ENCODE data around the gene TSC22D3. TPM values are rescaled to one million over a fixed set of nuclear protein-coding genes. Genes with fewer than 3 reads are reported as not detected.

Gene TSC22D3
- total RNA-seq, 1 donor from 2014 or later = 93.5 TPM

DNA sequence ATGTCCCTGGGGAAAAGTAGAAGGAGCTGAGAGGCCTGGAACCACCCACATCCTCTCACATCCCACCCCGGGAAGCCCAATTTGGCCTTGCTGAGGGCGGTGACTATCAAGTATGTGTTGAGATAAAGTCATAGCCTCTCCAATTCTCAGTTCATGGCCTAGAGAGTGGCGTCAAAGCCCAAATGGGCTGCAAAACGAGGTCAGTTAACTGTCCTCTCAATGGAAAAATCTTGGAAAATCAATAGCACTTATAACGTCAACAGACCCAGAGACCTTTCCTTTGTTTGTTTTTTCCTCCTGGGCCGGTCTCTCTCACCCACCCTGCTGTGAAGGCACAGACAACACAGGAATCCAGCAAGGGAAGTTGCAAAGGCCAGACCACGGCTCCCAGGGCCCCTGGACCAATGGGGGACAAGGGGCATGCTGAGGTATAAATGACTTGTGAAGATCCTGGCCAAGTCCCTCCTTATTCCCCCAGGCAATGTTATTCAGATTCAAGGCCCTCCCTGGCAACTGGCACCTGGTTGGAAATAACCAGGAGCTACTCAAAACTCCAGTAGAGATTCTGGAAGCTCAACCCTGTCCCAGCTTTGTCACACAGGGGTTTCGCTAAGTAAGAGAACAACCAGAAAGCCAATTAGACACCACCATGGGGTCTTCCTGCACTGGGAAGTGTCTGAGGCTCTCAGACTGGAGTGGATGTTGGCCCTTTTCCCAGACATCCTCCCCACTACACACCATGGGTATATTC is 38.6 kb downstream of the TSC22D3 start:
- ATAC-seq (no peak), DNase-seq (ENCODE audit: low spot score) (no peak)
- intact Hi-C loops (cut with DNase I) = no loop called here

DNA sequence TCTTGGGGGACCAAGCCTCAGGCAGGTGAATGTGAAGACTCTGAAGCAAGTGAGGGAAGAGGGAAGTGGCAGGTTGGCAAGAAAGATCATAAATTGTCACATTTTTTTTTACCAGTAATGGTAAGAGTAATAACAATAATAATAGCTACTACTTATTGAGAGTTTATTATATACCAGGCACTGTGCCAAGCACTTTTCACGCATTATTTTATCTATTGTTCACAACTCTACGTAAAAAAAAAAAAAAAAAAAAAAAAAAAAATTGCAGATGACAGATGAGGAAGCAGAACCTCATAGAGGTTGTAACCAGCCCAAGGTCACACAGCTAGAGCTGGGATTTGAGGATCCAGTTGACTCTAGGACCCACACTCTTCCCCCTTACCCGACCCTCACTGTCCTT is 40.9 kb downstream of the TSC22D3 start:
- DNase-seq (ENCODE audit: low spot score) (no peak), ATAC-seq (no peak)
- intact Hi-C loops (cut with DNase I) = no loop called here

DNA sequence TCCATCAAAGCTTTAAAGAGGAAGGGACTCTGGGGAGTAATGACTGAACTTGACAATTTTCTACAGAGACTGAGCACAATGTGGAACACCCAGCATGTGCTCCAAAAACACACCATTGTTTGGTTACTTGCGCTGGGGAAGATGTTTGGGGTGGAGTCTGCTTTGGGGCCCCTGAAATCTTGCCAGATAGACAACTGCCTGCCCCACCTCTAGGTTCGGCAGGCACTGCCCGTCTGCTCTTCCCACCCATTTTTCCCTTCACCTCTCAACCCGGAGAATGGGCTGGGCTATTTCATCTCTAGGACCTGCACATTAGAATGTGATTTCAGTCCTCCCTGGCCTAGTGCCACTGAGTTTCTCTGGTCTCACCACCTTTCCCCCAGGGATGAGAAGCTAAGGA is 41.9 kb downstream of the TSC22D3 start:
- DNase-seq (ENCODE audit: low spot score) (no peak), ATAC-seq (no peak)
- intact Hi-C loops (cut with DNase I) = no loop called here

DNA sequence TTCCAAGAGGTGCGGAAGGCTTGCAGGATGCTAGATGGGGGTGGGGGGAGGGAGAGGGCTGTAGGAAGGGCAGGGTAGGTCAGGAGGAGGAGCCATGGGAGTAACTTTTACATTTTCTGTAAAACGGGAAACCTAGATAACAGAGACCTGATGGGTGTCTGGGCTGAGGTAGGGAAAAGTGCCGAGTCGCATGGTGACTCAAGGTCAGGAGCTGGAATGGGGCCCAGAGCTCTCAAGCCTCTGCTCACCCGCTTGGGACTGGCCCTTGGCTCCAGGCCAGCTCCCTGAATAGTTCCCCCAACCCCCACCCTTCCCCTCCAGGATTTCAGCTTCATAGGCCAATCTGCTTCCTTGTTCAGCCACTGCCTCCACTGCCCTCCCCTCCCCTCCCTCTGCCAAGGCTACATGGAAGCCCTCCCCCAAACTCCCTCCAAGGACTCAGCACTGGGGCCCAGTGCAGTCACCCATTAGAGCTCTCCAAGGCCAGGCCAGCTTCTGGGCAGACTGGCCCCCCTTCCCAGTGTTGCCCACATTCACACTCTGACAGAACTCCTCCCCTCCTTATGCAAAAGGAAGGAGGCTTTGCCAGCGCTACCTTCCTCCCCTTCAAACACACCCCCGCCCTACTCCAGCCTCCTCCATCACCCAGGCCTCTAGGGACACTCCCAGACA is 43.6 kb downstream of the TSC22D3 start:
- intact Hi-C loops (cut with DNase I) = no loop called here
- peak; percentile 88 for ATAC-seq
- DNase-seq (ENCODE audit: low spot score) = peak; percentile 89

DNA sequence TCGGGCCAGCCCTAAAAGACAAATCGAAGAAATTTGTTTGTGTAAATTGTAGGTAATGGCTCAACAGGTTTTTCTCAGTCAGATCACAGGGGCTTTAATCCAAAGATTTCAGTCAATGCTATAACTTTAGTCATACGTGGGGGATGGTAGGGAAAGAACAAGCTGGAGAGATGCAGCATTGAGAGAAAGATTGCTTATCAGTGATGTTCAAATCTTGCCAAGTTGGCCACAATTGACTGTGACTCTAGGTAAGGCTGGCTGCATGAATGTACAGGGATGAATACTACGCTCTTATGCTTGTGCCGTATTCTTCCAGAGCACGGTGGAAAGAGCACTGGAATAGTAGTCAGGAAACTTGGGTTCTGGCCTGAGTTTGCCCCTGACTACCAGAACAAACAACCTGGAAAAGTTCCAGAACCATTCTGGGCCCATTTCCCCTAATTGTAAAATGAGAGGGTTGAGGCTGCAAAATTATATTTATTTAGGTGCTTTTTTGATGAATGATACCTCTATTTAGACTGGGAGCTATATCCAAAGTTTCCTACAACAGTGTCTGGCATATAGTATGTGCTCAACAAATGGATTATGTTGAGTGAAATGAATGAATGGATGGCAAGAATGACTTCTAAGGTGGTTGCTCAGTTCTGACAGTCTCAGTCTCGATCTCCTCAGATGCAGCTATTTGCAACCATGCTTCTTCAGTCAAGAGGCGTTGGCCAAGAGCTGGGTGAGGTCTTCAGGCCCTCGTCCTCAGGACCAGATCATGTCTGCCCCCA is 44.4 kb downstream of the TSC22D3 start:
- intact Hi-C loops (cut with DNase I) = no loop called here
- DNase-seq (ENCODE audit: low spot score) (no peak), ATAC-seq (no peak)

DNA sequence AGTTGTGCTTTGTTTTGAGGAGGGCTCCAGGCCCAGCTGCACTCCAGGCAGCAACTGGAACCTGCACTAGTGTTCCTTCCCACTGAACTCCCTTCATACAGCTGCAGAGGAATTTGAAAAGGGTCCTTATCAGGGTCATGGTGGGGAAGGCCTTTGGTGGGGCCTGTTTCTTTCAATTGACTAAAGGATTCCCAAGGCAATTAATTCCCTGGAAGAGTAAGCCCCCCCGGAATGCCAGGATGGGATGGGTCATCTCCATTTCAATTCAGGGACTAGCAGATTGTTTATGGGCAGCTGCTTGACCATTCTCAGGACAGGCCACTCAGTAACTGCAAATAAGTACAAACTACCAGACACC is 45.3 kb downstream of the TSC22D3 start:
- DNase-seq (ENCODE audit: low spot score) = no peak
- intact Hi-C loops (cut with DNase I) = no loop called here
- no peak for ATAC-seq

DNA sequence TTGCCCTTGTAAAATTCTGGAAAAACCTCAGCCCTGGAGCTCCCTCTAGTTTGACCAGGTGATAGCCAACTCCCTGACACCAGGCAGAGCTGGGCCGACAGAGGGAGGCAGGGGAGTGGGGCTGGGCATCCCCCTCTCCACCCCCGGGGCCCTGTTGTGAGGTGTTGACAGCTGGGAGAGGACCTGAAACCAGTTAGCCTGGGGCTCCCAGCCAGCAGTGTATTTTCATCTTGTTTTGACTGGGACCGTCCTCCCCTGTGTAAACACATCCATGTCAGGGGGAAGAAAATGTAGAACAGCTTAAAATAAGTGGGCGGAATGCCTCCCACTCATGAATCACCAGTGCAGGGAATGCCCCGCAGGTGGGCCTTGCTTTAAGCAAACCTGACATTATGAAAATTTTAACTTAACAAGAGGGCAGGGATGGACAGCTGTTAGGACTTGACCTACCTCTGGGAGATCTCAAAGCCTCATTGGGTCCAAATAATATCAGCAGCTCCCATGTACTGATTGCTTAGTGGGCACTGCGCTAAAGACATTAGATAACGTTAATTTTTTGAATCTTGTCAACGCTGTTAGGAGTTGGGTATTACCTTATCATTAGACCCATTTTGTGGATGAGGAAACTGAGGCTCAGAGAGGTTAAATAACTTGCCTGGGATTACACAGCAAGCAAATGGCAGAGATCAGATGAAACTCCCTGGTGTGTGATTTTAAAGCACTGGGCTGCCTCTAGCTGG is 45.9 kb downstream of the TSC22D3 start:
- DNase-seq (ENCODE audit: low spot score) (no peak), ATAC-seq (no peak)
- intact Hi-C loops (cut with DNase I) = no loop called here

DNA sequence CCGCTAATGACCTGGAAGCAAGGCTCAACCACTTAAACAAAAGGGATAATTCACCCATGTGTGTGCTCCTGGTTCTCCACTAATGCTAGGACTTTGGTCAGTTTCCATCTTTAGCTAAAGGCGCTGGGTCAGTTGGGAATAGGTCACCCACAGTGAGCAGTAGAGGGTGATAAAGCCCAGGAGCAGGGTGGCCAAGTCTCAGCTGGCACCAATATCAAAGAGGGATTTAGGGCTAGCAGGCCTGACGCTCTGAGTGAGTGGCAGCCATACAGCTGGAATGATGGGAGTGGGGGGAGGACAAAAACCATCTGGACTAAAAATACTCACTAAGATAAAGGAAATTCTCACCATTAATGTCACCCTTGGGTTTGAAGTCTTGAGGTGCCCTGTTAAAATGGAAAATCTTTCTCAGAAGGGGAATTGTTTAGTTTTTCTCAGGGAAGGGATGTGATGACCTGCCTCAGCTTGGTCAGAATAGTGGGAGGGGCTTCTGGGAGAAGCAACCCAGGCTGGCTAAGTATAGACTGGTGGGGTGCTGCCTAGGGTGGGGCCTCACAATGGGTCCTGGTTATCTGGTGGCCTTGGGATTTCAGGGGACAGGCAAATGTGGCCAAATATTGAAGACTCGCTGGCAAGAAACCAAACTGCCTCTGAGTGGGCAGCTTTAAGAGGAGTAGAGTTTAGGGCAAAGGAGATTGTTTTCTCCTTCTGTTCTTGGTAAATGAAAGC is 47.1 kb downstream of the TSC22D3 start:
- DNase-seq (ENCODE audit: low spot score) (no peak), ATAC-seq (no peak)
- intact Hi-C loops (cut with DNase I) = no loop called here

DNA sequence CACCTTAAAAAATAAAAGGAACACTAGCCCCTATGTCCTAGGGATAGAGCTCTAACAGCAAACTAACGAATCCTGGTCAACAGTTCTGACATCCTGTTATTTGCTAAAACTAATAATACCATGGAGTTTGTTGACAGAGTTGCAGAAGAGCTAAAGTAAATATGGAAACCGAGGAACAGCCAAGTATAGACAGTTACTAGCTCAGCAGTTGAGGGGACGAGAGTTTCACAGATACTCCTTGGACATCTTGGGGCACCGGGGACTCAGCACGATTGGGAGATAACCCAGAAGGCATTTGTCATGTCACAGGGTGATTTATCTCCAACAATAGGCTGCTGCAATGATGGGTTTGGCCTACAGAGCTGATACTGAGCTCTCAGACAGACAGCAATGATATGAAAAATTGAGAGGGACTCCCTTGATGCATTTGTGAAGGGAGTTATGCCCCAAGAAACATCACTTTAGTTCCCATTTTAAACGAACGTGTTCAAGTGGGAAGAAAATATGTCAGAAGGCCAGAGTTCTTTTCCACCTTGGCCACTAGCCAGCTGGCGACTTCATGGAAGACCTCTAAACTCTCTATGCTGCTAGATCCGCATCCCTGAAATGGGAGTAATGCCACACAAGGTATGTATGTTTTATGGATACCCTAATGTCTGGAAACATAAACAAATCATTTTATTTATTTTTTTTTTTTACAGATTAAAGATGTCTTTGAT is 48.6 kb downstream of the TSC22D3 start:
- DNase-seq (ENCODE audit: low spot score) (no peak), ATAC-seq (no peak)
- intact Hi-C loops (cut with DNase I) = no loop called here

DNA sequence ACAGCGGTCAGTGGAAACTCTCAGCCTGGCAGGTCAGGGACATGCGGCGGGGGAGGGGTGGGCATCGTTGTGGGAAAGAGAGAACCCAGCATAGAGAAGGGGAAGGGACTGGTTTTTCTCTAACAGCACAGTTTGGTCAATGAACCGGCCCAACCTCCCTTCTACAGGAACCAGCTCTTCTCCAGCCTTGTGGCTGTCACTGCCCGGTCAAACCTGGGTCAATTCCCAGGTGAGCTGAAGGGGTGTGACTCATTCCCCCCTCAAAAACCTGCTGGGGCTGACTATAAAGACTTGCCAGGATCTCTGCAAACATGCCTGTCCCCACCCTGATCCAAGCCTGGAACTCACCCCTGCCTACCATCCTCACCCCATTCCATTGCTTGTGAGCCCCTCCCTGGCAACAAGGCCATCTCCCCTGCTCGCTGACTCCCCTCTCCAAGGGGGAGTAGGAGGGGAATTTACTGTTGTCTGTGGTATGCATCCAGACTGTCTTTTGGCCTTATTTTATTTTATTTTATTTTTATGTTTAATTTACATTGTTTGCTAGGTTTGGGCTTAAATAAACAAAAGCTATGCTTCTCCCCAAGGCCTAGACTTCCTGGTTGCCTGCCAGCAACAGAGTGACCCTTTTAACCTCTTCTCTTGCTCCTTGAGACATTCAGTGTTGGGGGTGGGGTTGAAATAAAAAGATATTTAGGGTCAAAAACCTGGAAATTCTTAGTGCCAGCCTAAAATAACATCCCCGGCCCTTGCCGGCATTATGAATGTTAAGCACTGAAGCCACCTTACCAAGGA is 49.6 kb downstream of the TSC22D3 start:
- DNase-seq (ENCODE audit: low spot score) = no peak
- ATAC-seq = no peak
- intact Hi-C loops (cut with DNase I) = no loop called here

DNA sequence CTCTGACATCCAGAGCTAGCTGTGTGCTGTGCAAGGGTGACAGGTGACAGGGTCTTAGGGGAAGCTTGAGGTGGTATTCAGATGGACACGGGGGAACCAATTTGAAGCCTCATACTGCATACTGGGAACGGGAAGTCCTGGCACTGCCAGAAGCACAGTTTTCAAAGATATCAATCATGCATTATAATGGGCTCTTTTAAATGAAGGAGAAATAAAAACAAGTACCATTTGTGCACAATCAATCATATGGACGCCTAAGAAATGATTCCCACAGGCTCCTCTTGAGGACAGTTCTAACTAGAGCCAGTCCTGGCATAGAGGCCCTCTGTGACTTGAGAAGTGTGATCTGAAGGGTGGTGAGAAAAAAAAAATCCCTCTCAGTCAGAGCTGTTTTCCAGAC is 50.9 kb downstream of the TSC22D3 start:
- ATAC-seq (no peak), DNase-seq (ENCODE audit: low spot score) (no peak)
- intact Hi-C loops (cut with DNase I) = no loop called here

DNA sequence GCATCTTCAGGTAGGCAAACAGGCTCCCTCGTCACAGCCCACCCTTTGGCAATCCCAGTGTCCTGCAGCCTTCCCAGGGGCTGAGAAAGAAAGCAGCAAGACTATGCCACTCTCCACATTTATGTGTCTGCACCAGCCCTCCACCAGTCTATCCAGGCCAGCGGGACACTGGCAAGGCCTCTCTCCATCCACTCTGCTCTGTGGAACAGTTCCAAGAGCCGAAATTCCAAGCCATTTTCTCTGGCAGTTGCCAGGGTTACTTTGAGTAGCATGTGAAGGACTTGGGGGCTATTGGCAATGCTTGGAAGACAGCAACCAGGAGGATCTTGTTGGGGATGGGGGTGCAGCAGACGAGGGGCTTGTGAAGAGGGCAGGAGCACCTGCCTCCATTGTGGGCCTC is 52.1 kb downstream of the TSC22D3 start:
- DNase-seq (ENCODE audit: low spot score) (no peak), ATAC-seq (no peak)
- intact Hi-C loops (cut with DNase I) = no loop called here

DNA sequence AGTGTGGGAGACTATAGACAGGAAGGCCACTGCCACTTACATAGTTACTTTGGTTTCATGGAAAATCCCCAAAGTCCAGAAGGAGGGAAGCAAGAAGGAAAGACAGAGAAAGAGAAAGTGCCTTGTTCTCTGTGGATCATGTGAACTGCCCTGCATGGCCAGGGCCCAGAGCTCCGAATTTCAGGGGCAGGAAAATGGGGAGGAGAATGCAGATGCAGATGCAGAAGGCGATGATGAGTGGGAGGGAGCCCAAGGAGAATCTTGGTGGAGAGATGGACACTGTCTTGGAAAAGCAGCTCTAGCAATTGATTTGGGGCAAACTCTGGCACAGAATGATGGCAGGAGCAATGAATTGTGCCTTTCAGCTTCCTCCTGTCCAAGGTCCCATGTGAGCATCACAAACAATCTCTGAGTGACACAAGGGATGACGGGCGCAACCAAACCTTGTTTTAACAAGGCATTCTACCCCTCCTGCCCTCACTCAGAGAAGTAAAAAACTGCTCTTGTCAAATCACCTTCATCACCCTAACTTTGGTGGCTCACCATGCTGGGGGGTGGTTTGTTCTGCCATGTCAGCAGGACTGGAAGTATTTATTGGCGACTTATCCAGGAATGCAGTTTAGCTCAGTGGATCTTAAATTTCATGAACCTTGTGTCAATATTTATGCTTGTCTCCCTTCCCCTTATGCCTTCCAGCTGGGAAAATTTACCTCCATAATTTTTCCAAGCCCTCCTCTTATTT is 53.5 kb downstream of the TSC22D3 start:
- intact Hi-C loops (cut with DNase I) = no loop called here
- ATAC-seq (peak; percentile 8), DNase-seq (ENCODE audit: low spot score) (no peak)

DNA sequence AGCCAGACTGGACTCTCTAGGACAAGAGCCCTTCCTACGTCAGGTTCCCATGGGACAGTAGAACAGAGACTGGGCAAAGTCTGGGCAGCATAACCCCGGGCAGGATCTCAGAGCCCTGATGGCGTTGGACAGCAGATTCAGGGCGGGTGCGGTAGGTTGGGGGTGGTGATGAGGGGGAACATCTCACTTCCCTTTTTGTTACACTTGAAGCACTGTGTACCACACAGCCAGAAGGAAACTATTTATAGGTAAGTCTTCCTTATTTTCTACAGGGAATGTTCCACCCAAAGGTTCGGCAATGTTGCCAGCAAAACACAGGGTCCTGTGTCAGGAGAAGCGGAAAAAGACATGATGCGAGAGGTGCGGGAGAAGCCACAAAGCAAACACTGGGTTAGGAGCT is 54.3 kb downstream of the TSC22D3 start:
- no peak for DNase-seq (ENCODE audit: low spot score)
- peak; percentile 3 for ATAC-seq
- intact Hi-C loops (cut with DNase I) = no loop called here

DNA sequence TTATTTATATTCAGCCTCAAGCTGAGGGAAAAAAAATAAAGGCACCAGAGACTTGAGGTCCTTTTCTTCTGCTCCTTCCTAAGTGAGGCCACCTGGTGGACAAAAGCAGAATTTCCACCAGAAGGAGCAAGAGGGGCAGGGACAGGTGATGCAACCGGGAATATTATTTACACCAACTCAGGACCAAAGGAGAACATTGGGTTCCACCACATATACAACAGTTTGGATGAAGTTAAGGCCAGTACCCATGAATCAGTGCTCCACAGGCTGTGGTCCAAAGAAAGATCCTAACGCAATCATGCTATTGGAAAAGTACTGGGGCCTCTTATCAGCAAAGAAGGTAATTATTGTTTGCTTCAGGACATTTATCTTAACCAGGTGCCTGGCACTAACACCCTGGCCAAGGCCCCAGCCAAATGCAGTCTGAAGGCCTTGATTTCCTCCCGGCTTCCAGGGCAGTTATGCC is 57.4 kb downstream of the TSC22D3 start:
- DNase-seq (ENCODE audit: low spot score) (peak; percentile 85), ATAC-seq (peak; percentile 51)
- intact Hi-C loops (cut with DNase I) = loop anchor here (10.0 kb wide), 1 partner anchor 53 kb away; no protein-coding TSS in a partner anchor

DNA sequence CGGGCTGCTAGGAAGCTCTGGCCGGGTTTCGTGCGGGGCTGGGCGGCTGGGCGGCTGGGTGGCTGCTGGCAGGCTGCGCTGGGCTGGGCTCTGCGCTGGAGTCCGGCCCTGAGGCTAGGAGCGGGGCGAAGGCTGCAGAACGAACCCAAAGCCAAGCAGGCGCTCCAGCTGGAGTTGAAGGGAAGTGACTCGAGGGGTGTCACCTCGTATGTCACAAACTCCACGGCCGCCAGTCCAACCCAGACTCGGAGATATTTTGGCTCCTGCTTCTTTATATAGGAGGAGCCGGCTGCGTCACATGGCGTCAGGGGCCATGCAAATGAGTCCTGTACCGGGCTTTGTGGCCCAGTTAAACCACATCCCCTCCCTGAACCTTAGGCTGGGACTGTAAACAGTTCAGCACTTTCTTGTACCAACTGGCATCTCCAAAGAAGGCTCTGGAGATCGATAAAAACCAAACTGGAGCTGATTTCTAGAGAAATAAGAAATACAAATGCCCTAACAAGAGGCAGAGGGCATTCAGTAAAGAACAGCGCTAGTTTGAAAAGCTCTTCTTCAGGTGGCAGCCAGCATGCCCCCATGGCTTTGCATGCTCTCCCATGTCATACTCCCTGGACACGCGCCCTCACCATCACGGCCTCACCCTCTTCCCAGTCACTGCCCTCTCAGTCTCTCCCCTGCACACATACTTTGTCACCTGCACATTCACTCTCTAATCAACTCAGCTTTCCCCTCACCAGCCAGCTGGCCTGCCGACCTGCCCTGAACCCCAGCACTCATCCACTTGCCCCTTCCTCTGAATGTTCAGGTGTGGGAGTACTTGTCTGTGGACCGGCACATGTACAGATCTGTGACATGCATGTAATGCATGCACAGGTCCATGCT is 58.5 kb downstream of the TSC22D3 start:
- intact Hi-C loops (cut with DNase I) = loop anchor here (10.0 kb wide), 1 partner anchor 52 kb away; no protein-coding TSS in a partner anchor
- DNase-seq (ENCODE audit: low spot score) (peak; percentile 90), ATAC-seq (peak; percentile 78)
